H1 (cell line): ENCODE data around the gene TPD52L1. TPM values are rescaled to one million over a fixed set of nuclear protein-coding genes. Genes with fewer than 3 reads are reported as not detected.

Experiments
- CBX5 ChIP-seq: fragments of 300-800, 300-1000 bp; sonication (generic); IDR thresholded peaks from 2 replicates; pipeline ENCODE4 v1.7.1; 2016; ENCODE audit warnings: antibody characterized with exemption, low read length, low read depth
- CHD2 ChIP-seq: IDR thresholded peaks from 2 replicates; pipeline ENCODE4 v1.6.1; 2012; ENCODE audit warnings: low read length, improper control_type of control experiment
- GTF2F1 ChIP-seq: IDR thresholded peaks from 2 replicates; pipeline ENCODE4 v1.6.1; 2012; ENCODE audit warnings: low read depth, low read length, improper control_type of control experiment, borderline replicate concordance
- JUND ChIP-seq: IDR thresholded peaks from 2 replicates; pipeline ENCODE4 v1.6.1; 2011; ENCODE audit warnings: mild to moderate bottlenecking, improper control_type of control experiment, low read length
- POLR2A ChIP-seq, 2 experiments: IDR thresholded peaks; 1 replicate in 1 of 2; 2 replicates in 1 of 2; pipeline ENCODE4 v1.6.1; 2011; ENCODE audit warnings: low read depth in 2 of 2, low read length in 2 of 2, mild to moderate bottlenecking in 2 of 2; ENCODE audit errors: control extremely low read depth in 1 of 2
- POU5F1 ChIP-seq: IDR thresholded peaks from 2 replicates; pipeline ENCODE4 v1.6.1; 2011; ENCODE audit warnings: low read depth, mild to moderate bottlenecking, low read length, moderate library complexity
- RBBP5 ChIP-seq: IDR thresholded peaks from 2 replicates; pipeline ENCODE4 v1.7.1; 2012; ENCODE audit warnings: low read depth, mild to moderate bottlenecking, inconsistent platforms, low read length, moderate library complexity, borderline replicate concordance
- SIRT6 ChIP-seq: IDR thresholded peaks from one replicate; pipeline ENCODE4 v1.7.1; 2012; ENCODE audit warnings: low read length, inconsistent platforms
- SUZ12 ChIP-seq: fragments of 200-600 bp; sonication (generic); IDR thresholded peaks from 2 replicates; pipeline ENCODE4 v1.6.1; 2012; ENCODE audit warnings: mild to moderate bottlenecking, inconsistent platforms, low read length, moderate library complexity, mixed read lengths
- USF2 ChIP-seq: IDR thresholded peaks from 2 replicates; pipeline ENCODE4 v1.6.1; 2011; ENCODE audit warnings: low read length, improper control_type of control experiment
- polyA plus RNA-seq, 7 experiments: library from polyadenylated mRNA; depleted of rRNA in 3 of 7; stranded (reverse) in 5 of 7; unstranded in 2 of 7; fragments of >200 nt in 5 of 7; fragments of 200-250 nt in 2 of 7; gene quantifications; 1 replicate in 5 of 7; 2 replicates in 1 of 7; 4 replicates in 1 of 7; pipeline versions ENCODE4 v1.2.1 to v1.2.3, GENCODE V29; 2011 to 2013; ENCODE audit warnings: missing spikeins in 2 of 7, mixed read lengths in 2 of 7
- total RNA-seq: library from RNA; stranded (reverse); fragmentation: NEBNext Ultra II Directional; extraction: Animal tissue kit (Norgen Biotek cat#: 25700); gene quantifications from 2 replicates; pipeline ENCODE4 v1.2.1, GENCODE V29; 2021

The TPD52L1 gene
- total and polyA plus RNA-seq, 2 of the 8 experiments (the other 6 are each of a cell fraction or from before 2014, with no cell fraction given), result 7.4 to 14.2 TPM

- TF ChIP-seq CHD2, result no peak
- no peak for TF ChIP-seq GTF2F1
- TF ChIP-seq RBBP5, result no peak
- no peak for TF ChIP-seq USF2
- no peak for TF ChIP-seq JUND
- no peak for TF ChIP-seq SUZ12
- no peak for TF ChIP-seq POU5F1
- TF ChIP-seq CBX5, result no peak
- no peak for TF ChIP-seq POLR2A (IDR thresholded peaks at IDR 0.05; ENCODE audit: control extremely low read depth in 1 of 2, low read depth in 2 of 2, low read length in 2 of 2)
- no peak for TF ChIP-seq SIRT6
These were observed 21.5 kb upstream of the TPD52L1 start (continued) for GRCh38 chr6:125132058-125132457.
